COLO668 (cell line): Measurements from ENCODE around the gene RNU6-9.
A peak's percentile ranks its signal among the peaks of the same experiment; 100 is the strongest.
"Not testable (repeated sequence)": the region's sequence is repeated elsewhere in the genome, so short reads cannot be mapped to it uniquely, and the experiment has no call there.

Experiments
- DNase-seq: peaks from one replicate; lab custom pipeline; 2025; ENCODE audit not compliant: unreplicated experiment; lab: John Stamatoyannopoulos, UW

Gene RNU6-9

DNA sequence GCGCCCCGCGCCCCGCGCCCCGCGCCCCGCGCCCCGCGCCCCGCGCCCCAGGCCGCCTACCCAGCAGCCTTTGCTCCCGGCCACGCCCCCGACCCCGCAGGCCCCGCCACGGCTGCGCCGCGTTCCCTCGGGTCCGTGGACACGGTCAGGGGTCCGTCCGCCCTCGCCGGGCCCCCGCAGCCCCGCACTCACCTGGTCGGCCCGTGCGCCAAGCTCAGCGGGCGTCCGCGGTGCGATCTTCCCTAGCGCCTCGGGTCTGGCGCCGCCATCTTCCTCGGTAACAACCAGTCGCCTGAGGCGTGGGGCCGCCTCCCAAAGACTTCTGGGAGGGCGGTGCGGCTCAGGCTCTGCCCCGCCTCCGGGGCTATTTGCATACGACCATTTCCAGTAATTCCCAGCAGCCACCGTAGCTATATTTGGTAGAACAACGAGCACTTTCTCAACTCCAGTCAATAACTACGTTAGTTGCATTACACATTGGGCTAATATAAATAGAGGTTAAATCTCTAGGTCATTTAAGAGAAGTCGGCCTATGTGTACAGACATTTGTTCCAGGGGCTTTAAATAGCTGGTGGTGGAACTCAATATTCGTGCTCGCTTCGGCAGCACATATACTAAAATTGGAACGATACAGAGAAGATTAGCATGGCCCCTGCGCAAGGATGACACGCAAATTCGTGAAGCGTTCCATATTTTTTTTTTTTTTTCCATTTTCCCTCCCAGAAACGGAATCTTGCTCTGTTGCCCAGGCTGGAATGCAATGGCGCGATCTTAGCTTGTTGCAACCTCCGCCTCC, at the start of gene RNU6-9, which contains the start of gene MED16:
RNU6-9 (plus strand) TSS at position 591 of the 796 bp plus-strand sequence.
MED16 (minus strand) TSS at position 294 of the 796 bp plus-strand sequence. CDS start 2,056 bp downstream, outside the sequence.
- DNase-seq: peak; percentile 95

DNA sequence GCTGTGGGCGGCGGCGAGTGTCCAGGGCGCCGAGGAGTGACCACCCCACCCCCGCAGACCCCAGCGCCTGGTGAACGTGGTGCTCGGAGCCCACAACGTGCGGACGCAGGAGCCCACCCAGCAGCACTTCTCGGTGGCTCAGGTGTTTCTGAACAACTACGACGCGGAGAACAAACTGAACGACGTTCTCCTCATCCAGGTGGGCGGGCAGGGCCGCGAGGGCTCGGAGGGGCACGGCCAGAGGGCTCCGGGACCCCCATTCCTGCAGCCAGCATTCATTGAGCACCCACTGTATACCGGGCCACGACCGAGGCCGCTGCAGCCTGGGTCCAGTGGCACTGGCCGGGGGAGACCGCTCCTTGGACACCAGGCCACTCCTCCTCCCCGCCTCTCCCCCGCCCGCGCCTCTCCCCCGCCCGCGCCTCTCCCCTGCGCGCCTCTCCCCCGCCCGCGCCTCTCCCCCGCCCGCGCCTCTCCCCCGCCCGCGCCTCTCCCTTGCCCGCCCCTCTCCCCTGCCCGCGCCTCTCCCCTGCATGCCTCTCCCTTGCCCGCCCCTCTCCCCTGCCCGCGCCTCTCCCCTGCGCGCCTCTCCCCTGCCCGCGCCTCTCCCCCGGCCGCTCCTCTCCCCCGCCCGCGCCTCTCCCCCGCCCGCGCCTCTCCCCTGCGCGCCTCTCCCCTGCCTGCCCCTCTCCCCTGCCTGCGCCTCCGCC, 49.3 kb upstream of the RNU6-9 start:
- DNase-seq: no peak

DNA sequence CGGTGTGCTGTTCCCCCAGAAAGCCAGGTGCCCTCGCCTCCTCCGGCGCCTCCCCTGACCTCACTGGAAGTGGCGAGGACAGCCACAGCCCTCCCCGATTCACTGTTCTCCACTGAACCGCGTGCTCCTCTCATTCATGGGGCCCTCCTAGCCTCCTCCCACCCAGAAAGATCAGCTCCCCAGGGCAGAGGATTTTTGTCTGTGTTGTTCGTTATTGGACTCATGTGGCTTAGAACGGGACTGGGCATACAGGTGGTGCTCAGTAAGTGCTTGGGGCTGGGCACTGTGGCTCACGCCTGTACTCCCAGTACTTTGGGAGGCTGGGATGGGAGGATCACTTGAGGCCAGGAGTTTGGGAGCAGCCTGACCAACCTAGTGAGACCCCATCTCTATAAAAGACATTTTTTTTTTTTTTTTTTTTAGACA, 48.7 kb upstream of the RNU6-9 start:
- DNase-seq: no peak

DNA sequence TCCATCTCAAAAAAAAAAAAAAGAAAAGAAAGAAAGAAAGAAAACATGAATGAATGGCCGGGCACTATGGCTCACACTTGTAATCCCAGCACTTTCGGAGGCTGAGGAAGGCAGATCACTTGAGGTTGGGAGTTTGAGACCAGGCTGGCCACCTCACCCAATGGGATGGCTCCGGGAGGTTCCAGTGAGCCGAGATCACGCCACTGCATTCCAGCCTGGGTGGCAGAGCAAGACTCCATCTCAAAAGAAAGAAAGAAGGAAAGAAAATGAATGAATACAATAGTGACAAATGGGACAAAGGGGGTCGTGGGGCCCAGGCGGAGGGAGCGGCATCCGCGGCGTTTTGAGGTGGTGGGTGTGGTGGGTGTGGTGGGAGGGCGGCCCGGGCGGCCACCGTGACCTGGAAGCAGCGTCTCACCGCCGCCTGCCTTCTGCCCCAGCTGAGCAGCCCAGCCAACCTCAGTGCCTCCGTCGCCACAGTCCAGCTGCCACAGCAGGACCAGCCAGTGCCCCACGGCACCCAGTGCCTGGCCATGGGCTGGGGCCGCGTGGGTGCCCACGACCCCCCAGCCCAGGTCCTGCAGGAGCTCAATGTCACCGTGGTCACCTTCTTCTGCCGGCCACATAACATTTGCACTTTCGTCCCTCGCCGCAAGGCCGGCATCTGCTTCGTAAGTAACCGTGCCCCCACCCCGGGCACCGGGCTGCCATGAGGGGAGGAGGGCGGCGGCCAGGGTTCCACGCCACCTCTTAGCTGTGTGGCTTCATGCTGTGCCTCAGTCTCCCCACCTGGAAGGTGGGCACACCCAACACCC, 47.4 kb upstream of the RNU6-9 start:
- no peak for DNase-seq

DNA sequence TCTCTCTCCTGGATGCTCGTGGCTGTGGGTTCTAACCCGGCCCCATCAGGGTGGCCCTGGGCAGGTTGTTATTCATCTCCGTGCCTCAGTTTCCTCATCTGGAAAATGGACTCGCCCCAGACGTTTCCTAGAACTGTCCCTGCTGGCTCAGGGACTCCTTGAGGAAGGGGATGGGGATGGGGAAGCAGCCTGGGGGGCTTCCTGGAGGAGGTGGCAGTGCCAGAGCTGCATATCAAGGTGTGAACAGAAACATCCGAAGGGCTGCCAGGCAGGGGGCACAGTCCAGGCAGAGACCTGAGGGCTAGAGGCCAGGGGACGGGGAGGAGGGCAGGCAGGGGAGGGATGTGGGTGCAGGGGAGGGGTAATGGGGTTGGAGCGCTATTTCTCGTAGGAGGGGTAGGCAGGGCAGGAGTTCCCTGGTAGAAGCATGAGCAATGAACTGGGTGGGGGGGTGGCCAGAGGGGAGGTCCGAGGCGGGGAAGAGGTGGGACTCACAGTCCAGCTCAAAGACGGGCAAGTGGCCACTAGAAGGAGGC, 44.8 kb upstream of the RNU6-9 start:
- DNase-seq: no peak

DNA sequence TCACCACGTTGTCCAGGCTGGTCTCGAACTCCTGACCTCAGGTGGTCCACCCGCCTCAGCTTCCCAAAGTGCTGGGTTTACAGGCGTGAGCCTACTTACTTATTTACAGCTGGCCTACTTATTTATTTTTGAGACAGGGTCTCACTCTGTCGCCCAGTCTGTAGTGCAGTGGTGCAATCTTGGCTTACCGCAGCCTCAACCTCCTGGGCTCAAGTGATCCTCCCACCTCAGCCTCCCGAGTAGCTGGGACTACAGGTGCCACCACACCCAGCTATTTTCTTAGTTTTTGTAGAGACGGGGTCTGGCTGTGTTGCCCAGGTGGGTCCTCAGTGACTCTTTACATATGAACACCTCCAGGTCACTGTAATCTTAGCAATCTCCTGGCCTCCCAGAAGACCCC, 44.1 kb upstream of the RNU6-9 start:
- not testable (repeated sequence) for DNase-seq

DNA sequence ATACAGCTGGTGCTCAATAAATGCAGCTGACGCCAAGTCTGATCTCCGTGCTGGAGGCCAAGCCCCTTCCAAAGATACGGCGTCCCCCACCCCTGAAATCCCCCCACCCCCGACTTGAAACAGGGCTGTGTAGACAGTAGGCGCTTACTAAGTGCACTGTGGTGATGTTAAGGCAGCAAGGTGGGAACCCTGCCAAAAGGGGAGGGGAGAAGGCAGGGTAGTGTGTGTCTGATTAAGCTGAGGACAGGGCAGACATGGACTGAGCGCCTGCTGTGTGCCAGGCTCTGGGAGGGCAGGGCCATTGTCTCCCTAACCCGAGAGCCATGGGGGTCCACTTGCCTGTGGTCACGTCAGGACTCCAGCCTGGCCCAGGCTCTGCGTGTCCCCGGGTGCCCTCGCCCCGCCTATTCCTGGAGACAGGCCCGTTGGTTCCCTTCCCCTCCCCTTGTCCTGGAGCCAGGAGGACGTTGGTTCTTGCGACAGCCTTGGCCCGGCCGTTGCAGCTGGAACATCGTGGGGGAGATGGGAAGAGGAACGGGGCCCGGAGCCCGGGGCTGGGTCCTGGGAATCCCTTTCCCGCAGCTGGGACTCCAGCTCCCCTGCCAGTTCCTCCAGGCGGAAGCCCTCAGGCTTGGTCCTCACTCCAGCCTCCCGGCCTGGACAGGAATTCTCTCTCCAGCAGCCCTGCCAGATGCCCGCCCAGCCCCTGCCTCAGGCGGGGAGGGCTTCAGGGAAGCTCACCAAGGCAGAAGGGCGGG, 42.9 kb upstream of the RNU6-9 start:
- DNase-seq: peak; percentile 39

DNA sequence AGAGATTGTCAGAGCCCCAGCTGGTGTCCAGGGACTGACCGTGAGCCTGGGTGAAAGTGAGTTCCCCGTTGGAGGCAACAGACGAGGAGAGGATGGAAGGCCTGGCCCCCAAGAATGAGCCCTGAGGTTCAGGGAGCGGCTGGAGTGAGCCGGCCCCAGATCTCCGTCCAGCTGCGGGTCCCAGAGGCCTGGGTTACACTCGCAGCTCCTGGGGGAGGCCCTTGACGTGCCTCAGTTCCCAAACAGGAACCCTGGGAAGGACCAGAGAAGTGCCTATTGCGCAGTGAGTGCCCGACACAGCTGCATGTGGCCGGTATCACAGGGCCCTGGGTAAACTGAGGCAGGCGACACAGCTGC, 42.3 kb upstream of the RNU6-9 start:
- no peak for DNase-seq

DNA sequence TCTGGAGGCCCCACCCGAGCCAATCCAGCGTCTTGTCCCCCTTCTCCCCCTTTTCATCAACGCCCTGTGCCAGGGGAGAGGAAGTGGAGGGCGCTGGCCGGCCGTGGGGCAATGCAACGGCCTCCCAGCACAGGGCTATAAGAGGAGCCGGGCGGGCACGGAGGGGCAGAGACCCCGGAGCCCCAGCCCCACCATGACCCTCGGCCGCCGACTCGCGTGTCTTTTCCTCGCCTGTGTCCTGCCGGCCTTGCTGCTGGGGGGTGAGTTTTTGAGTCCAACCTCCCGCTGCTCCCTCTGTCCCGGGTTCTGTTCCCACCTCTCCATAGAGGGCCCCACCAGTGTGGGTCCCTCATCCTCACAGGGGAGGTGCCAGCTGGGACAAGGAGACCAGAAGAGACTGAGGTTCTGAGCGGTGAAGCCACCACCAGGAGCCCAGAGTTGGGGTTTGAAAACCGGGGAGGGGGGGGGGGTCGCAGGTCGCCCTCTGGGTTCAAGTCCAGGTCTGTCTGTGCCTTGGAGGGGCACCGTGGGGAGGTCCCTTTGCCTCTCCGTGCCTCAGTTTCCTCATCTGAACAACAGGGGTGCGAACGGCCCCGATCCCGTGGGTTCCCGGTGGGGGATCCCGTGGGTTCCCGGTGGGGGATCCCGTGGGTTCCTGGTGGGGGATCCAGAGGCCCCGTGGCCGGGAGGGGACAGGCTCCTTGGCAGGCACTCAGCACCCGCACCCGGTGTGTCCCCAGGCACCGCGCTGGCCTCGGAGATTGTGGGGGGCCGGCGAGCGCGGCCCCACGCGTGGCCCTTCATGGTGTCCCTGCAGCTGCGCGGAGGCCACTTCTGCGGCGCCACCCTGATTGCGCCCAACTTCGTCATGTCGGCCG, 40.9 kb upstream of the RNU6-9 start, which contains the start of gene ELANE:
ELANE (plus strand) TSS at position 168 of the 878 bp plus-strand sequence; CDS start at position 194, 26 bp downstream.
- no peak for DNase-seq

DNA sequence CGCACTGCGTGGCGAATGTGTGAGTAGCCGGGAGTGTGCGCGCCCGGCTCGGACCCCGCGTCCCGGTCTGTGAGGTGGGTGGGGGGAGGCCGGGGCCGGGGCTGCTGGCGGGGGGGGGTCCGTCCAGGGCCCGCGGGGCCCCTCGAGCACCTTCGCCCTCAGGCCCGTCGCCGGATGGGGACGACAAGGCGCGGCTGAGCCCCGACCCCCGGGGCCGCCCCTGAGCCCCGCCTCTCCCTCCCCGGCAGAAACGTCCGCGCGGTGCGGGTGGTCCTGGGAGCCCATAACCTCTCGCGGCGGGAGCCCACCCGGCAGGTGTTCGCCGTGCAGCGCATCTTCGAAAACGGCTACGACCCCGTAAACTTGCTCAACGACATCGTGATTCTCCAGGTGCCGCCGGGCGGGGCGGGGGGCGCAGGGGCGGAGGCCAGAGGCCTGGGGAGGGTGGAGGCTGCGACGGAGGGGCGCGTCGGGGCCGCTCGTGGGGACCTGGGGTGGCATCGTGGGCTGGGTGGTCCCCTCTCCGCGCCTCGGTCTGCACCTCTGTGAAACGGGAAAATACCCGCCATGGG, 40.2 kb upstream of the RNU6-9 start:
- DNase-seq: no peak

DNA sequence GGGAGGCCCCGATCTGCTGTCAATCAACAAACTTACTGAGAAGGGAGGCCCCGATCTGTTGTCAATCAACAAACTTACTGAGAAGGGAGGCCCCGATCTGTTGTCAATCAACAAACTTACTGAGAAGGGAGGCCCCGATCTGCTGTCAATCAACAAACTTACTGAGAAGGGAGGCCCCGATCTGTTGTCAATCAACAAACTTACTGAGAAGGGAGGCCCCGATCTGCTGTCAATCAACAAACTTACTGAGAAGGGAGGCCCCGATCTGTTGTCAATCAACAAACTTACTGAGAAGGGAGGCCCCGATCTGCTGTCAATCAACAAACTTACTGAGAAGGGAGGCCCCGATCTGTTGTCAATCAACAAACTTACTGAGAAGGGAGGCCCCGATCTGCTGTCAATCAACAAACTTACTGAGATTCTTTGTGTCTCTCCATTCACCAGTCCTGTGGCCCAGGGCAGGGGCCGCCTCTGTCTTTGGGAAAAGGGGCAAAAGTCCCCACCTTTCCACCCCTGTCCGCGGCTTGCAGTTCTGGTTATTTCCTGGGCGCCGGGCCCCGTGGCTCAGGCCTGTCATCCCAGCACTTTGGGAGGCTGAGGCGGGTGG, 39.6 kb upstream of the RNU6-9 start:
- DNase-seq: not testable (repeated sequence)

DNA sequence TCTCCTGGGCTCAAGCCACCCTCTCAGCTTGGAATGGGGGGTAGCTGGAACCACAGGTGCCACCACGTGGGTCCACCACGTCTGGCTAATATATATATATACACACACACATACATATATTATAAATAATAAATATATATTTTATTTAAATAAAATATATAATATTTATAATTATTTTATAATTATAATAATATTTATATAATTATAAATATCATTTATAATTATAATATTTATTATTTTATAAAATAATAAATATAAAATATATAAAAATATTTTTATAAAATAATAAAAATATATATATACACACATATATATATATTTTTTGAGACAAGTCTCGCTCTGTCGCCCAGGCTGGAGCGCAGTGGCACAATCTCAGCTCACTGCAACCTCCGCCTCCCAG, 38.7 kb upstream of the RNU6-9 start:
- DNase-seq: no peak

DNA sequence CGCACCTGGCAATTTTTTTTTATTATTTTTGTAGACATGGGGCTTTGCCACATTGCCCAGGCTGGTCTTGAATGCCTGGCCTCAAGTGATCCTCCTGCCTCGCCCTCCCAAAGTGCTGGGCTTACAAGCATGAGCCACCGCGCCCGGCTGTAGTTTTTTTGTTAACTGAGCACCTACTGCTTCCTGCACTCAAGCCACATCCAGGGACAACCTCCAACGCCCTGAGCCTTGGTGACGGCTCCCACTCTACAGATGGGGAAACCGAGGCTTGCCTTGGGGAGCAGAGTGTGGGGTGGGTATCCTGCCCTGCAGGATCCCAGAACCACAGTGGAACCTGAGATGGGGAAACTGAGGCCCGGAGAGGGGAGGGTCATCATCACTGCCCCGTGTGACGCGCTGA, 38.1 kb upstream of the RNU6-9 start:
- DNase-seq: no peak

DNA sequence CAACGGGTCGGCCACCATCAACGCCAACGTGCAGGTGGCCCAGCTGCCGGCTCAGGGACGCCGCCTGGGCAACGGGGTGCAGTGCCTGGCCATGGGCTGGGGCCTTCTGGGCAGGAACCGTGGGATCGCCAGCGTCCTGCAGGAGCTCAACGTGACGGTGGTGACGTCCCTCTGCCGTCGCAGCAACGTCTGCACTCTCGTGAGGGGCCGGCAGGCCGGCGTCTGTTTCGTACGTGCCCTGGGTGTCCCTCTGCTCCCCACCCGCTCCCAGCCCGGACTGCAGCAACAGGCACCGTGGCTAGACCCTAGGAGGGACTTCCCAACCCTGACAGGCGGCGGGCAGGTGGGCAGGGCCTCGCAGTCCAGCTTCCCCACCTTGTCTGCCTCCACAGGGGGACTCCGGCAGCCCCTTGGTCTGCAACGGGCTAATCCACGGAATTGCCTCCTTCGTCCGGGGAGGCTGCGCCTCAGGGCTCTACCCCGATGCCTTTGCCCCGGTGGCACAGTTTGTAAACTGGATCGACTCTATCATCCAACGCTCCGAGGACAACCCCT, 37.6 kb upstream of the RNU6-9 start:
- no peak for DNase-seq

DNA sequence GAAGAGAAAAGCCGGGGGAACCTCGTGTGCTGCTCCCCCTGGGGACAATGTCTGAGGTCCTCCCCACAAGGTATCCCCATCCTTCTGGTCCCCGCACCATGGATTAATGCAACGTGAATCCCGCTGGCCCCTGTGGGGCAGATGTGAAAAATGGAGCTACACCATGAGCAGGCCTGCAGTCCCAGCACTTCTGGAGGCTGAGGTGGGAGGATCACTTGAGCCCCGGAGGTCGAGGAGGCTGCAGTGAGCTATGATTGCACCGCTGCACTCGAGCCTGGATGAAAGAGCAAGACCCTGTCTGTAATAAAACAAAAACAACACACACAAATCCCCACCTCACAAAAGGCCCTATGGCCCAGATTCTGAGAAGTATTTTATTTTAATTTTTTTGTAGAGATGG, 35.0 kb upstream of the RNU6-9 start:
- no peak for DNase-seq

DNA sequence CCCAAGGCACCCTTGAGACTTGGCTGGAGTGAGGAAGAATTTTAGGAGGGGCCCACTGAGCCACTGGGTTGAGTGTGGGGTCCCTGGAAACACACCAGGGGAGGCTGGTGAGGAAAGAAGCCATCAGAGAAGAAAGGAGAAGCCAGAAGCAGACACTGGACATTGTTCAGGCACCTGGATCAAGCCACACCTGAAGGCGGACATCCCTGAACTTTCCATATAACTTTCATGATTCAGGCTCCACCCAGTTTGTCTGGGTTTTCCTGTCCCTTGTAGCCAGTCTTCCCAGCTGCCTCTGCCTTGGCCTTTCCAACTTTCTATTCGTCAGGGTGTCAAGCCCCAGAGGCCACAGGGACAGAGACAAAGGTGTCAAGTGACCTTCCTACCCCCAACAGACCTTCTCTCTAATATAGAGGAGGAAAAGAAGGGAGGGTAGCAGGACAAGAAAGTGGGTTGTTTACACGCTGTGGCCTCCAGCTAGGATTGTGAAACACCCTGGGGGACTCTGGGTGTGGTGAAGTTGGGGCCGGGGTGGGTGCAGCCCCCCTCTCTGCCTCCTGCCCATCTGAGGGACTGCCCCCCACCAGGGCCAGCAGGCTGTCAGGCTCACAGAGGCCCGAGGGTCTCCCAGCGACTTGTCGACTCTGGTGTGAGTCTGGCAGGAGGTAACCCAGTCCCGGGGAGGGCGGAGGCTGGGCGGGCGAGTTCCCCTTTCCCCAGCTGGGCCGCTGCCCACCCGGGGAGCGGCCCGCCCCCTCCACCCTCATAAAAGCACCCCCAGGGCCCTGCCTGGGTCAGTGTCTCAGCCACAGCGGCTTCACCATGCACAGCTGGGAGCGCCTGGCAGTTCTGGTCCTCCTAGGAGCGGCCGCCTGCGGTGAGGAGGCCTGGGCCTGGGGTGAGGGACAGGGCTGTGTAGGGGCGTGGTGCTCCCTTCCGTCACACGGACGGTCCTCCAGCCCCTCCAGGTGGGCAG, 34.1 kb upstream of the RNU6-9 start, which contains the start of gene CFD:
CFD (plus strand) TSS at position 797 of the 976 bp plus-strand sequence; CDS start at position 823, 26 bp downstream.
- no peak for DNase-seq

DNA sequence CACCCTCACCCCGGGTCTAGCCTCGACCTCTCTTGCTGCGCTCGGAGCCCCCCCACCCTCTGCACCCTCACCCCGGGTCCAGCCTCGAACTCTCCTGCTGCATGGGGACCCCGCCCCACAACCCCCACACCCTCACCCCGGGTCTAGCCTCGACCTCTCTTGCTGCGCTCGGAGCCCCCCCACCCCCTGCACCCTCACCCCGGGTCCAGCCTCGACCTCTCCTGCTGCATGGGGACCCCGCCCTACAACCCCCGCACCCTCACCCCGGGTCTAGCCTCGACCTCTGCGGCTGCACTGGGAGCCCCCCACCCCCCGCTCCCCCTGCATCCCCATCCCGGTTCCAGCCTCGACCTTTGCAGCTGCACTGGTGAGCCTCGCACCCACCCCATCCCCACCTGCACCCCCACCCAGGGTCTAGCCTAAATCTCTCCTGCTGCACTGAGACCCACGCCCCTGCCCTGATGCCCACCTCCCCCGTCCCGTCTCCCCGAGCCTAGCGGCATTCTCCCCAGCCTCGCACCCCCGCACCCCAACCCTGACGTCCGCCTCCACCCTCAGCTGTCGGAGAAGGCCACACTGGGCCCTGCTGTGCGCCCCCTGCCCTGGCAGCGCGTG, 32.0 kb upstream of the RNU6-9 start:
- DNase-seq: no peak
